GM10847 (cell line): ENCODE data around the gene HMCN2.

Source experiments
- POLR2A ChIP-seq: IDR thresholded peaks from 2 replicates; pipeline ENCODE4 v1.6.1; 2011; ENCODE audit not compliant: insufficient read length; ENCODE audit errors: extremely low read depth

HMCN2 gene

GRCh38 chr9:130408669-130409068 lies 143.1 kb downstream of the HMCN2 start:
- TF ChIP-seq POLR2A: no peak

- TF ChIP-seq POLR2A: no peak
These were observed 143.7 kb downstream of the HMCN2 start for GRCh38 chr9:130409246-130409645.

- no peak for TF ChIP-seq POLR2A
These were observed 144.9 kb downstream of the HMCN2 start for GRCh38 chr9:130410443-130410842.

DNA sequence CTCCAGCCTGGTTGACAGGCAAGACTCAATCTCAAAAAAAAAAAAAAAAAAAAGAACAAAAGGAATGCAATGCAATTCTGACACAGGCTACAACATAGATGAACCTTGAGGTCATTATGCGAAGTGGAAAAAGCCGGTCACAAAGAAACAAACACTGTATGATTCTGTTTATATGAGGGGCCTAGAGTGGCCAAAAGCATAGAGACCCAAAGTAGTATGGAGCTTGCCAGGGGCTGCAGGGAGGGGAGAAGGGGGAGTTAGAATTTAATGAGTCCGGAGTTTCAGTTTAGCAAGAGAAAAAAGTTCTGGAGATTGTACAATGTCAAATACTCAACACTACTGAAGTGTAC lies 146.0 kb downstream of the HMCN2 start:
- TF ChIP-seq POLR2A: no peak

DNA sequence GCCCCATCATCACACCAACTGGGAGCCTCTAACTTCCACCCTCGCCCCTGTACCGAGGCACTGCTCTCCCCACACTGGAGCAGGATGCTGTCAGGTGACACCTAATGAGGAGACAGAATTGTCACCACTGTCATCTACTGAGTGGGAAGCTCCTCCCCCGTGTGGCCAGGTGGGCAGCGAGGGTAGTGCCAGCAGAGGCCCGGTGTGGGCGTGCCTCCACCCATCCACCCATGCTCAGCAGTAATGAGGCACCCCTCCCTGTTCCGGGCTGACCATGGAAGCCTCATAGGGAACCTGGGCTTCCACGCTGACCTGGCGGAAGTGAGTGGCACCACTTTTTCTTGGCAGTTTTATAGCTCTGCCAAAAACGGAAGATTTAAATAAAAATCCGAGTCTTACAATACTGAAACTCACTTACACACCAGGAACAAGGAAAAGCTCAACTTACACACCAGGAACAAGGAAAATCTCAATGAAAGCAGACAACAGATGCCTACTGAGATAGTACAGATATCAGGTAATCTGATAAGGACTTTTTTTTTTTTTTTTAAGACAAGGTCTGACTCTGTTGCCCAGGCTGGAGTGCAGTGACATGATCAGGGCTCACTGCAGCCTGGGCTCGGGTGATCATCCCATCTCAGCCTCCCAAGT lies 148.6 kb downstream of the HMCN2 start:
- TF ChIP-seq POLR2A: no peak

GRCh38 chr9:130414910-130415746 lies 149.6 kb downstream of the HMCN2 start:
- TF ChIP-seq POLR2A: no peak

DNA sequence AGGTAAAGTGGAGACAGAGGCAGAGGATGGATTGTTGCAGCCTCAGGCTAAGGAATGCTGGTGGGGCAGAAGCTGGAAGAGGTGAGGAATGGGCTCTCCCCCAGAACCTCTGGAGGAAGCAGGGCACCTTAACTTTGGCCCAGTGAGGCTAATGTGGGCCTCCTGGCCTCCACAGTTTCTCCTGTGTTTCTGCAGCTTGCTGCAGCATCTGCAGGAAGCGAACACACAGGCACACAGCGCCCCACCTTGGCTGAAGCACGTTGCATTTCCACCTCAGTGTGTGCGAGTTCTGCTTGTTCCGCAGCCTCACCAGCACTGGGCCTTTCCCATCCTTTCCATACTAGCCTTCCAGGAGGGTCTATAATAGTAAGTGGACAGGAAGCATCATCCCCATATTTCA lies 152.0 kb downstream of the HMCN2 start:
- no peak for TF ChIP-seq POLR2A

DNA sequence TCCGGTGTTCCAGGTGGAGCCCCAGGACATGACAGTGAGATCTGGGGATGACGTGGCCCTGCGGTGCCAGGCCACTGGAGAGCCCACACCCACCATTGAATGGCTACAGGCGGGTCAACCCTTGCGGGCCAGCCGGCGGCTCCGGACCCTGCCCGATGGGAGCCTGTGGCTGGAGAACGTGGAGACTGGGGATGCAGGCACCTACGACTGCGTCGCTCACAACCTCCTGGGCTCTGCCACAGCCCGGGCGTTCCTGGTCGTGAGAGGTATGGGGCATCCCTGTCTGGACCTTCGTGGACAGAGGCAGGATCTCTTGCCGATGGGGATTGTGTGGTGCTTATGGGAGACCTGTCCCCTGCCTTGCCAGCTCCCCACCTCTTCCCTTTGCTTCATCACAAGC lies 153.2 kb downstream of the HMCN2 start:
- TF ChIP-seq POLR2A: no peak

DNA sequence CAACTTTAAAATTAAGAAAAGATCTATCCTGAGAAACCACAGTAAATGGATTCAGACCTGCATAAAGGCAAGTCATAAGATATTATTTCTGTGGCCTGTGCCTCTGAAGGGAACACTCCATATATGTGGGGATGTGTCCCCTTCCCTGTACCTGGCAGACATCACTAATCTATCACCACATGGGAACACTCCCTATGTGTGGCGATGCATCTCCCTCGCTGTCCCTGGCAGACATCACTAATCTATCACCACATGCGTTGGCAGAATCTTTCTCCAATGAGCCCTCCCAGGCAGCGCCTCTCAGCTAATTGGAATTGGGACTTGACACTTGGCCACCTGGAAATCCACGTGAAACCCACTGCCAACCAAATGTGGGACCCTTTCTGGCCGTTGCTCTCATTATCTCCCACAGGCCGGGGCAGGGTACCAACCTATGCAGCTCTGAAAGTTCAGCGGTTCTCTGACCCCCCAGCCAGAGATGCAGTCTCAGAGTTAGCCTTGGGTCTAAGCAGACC lies 154.0 kb downstream of the HMCN2 start:
- TF ChIP-seq POLR2A: no peak

DNA sequence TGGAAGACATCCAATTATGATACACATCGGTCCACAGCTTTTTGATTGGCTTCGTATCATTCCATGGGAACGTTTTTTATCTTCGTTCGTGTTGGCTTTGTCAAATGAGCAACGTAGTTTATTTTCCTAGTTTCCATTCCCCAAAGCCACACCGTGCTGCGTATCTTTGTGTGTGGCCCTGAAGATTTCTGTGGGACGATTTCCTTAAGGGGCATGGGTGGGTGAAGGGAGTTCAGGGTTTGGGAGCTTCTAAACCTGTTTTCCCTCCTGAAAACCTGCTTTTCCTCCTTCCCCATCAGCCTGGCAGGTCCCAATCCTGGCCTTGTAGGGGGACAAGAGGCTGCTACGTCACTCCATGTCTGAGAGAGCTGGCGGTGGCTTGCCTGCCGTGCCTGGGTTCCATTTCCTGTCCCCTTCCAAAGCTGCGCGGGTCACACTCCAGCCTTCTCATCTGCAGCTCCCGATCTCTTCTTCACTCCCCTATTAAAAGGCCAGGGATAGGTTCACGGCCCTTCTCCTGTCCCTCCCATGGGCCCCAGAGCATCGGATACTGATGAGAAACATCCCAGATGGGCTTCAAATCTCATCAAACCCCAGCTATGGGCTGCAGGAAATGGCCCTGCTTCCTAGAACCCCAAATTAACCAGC lies 155.7 kb downstream of the HMCN2 start:
- TF ChIP-seq POLR2A: no peak

DNA sequence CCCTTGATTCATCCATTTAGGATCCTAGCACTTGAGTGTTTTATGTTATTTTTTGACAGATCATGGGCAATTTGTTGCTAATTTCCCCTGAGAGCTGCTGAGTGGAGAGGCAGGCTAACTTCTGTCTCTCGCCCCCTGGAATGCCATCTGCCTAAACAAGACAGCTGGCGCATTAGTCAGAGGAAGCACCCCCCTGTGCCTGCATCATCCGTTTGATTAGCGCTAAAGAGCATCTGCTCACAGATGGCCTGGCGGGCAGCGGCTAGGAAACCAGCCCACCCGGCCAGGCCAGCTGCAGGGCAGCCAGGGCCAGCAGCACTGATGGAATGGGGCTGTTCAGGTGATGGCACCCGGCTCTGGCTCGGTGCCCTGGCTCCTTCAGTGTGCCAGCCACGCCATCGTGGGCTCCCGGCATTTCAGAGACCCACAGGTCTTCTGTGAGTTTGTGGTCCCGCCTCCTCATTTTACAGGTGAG lies 156.3 kb downstream of the HMCN2 start:
- TF ChIP-seq POLR2A: no peak

- TF ChIP-seq POLR2A: no peak
These were observed 157.0 kb downstream of the HMCN2 start for GRCh38 chr9:130422546-130422945.

GRCh38 chr9:130423272-130423671 lies 157.7 kb downstream of the HMCN2 start:
- no peak for TF ChIP-seq POLR2A

DNA sequence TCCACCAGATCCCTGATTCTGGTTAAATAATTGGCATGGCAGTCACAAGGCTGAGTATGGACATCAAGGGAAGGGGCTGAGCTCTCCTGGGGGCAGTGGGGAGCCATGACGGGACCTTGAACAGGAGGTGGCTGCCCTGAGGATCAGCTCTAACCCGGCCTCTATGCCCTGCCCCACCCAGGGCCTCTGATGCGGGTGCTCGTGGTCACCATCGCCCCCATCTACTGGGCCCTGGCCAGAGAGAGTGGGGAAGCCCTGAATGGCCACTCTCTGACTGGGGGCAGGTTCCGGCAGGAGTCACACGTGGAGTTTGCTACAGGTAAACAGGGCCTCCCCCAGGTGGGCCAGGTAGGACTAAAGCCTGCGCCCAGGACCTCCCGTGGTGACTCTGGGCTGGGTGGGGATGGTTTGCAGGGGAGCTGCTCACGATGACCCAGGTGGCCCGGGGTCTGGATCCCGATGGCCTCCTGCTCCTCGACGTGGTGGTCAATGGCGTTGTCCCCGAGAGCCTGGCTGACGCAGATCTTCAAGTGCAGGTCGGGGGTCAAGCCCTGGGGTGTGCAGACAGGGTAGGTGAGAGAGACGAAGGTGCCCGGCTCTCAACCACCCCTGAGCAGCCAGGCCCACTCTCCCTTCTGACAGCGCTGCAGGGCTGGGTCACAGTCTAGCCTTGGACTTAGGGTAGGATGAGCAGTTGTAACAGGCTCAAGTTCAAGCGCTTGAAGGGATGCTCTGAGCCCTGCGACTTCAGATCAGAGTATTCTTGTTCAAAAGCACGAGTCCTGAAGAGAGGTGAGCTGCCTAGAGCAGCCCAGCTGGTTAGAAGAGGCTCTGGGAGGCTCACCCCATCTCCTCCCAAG lies 159.3 kb downstream of the HMCN2 start:
- no peak for TF ChIP-seq POLR2A
